K562 (cell line): ENCODE measurements around the gene GPR176. TPM values are rescaled to one million over a fixed set of nuclear protein-coding genes. Genes with fewer than 3 reads are reported as not detected.

Experiments used
- ATAC-seq: fragments of 200-7000 bp; cut with Tn5 transposase; 3 replicates; pipeline ENCODE4 v1.9.1; 2020; ENCODE audit warnings: moderate library complexity
- BruUV-seq: library from RNA; stranded (reverse); fragments of 400-500 nt; replicated peaks from 2 replicates; lab custom pipeline; 2021; lab: Mats Ljungman, UMichigan
- CTCF ChIA-PET: fragments of 300-600 bp; formaldehyde crosslinking; extraction: SDS; loops from one replicate; lab custom pipeline; 2021; ENCODE audit warnings: low intra/inter-chr PET ratio; lab: Yijun Ruan, JAX
- POLR2A ChIA-PET: fragments of 300-600, 350-650 bp; sonication (Branson Sonifier 250); formaldehyde crosslinking; extraction: SDS; loops from one replicate; lab custom pipeline; 2021; ENCODE audit warnings: antibody characterized with exemption, inconsistent platforms; lab: Yijun Ruan, JAX
- DNase-seq, 4 experiments: peaks; one replicate each; pipeline versions ENCODE4 v3.0.0 to v3.0.0-alpha.2; 2011 to 2018; ENCODE audit warnings: low spot score in 3 of 4, mixed read lengths in 3 of 4; ENCODE audit errors: extremely low read depth in 1 of 4
- FAIRE-seq: peaks from 2 replicates; lab custom pipeline; 2011; peaks lifted over from hg19 to GRCh38; lab: Jason Lieb, UNC
- H2AFZ ChIP-seq: 2 replicates; pipeline ENCODE4 v1.6.0; 2011; ENCODE audit warnings: low read depth, low read length, control low read depth, inconsistent platforms
- H3K27ac ChIP-seq: fragments of 200-600 bp; 3 replicates; pipeline ENCODE4 v1.8.0; 2011; ENCODE audit warnings: low read depth, mild to moderate bottlenecking, control low read depth, inconsistent platforms, low read length, moderate library complexity, mixed read lengths; ENCODE audit errors: extremely low read depth
- H3K27me3 ChIP-seq, 2 experiments: fragments of 300-600 bp in 1 of 2; 2 replicates in 1 of 2; 3 replicates in 1 of 2; pipeline versions ENCODE4 v1.6.0 to v1.8.0; 2011; ENCODE audit warnings: inconsistent platforms in 2 of 2, low read length in 2 of 2, mild to moderate bottlenecking in 1 of 2, mixed read lengths in 1 of 2, moderate library complexity in 1 of 2; ENCODE audit not compliant: control insufficient read depth in 2 of 2, insufficient read depth in 2 of 2
- H3K36me3 ChIP-seq: fragments of 300-600 bp; 3 replicates; pipeline ENCODE4 v1.8.0; 2011; ENCODE audit warnings: mild to moderate bottlenecking, low read length, inconsistent platforms; ENCODE audit not compliant: control insufficient read depth, insufficient read depth
- H3K4me1 ChIP-seq, 2 experiments: fragments of 200-600 bp in 1 of 2; replicated peaks in 1 of 2; 2 replicates in 1 of 2; 3 replicates in 1 of 2; pipeline versions ENCODE4 v1.5.1 to v1.8.0; 2011; ENCODE audit warnings: inconsistent platforms in 2 of 2, low read length in 2 of 2, mild to moderate bottlenecking in 1 of 2, mixed read lengths in 1 of 2, moderate library complexity in 1 of 2; ENCODE audit not compliant: control insufficient read depth in 2 of 2, insufficient read depth in 2 of 2
- H3K4me2 ChIP-seq: 2 replicates; pipeline ENCODE4 v1.6.1; 2011; ENCODE audit warnings: low read length, control low read depth, inconsistent platforms, mixed read lengths; ENCODE audit not compliant: insufficient read depth
- H3K4me3 ChIP-seq: fragments of 200-600 bp; sonication (generic), shearing (Covaris generic); 2 replicates; pipeline ENCODE4 v1.5.1; 2016; ENCODE audit warnings: control low read depth, inconsistent platforms
- H3K79me2 ChIP-seq: fragments of 200-600 bp; 3 replicates; pipeline ENCODE4 v1.8.0; 2011; ENCODE audit warnings: low read length, inconsistent platforms; ENCODE audit not compliant: control insufficient read depth, insufficient read depth
- H3K9ac ChIP-seq, 2 experiments: 2 replicates each; pipeline versions ENCODE4 v1.6.0 to v1.6.1; 2011; ENCODE audit warnings: low read depth in 2 of 2, low read length in 2 of 2, control low read depth in 1 of 2, inconsistent platforms in 1 of 2, mild to moderate bottlenecking in 1 of 2, mixed read lengths in 1 of 2; ENCODE audit not compliant: insufficient read depth in 1 of 2
- H3K9me1 ChIP-seq: one replicate; pipeline ENCODE4 v1.6.0; 2011; ENCODE audit warnings: inconsistent platforms, mild to moderate bottlenecking, low read length, moderate library complexity; ENCODE audit not compliant: control insufficient read depth, insufficient read depth
- H3K9me3 ChIP-seq: replicated peaks from 2 replicates; pipeline ENCODE4 v1.5.1; 2011; ENCODE audit warnings: low read depth, low read length, inconsistent platforms; ENCODE audit not compliant: control insufficient read depth, insufficient read depth
- H4K20me1 ChIP-seq: replicated peaks from 2 replicates; pipeline ENCODE4 v1.6.1; 2011; ENCODE audit warnings: low read length, inconsistent platforms, mixed read lengths; ENCODE audit not compliant: control insufficient read depth, insufficient read depth
- C11orf30 ChIP-seq: fragments of 450-650 bp; IDR thresholded peaks from 2 replicates; pipeline ENCODE4 v1.6.1; 2016; ENCODE audit warnings: low read depth, mild to moderate bottlenecking
- HLTF ChIP-seq: fragments of 450-650 bp; IDR thresholded peaks from 2 replicates; pipeline ENCODE4 v1.6.1; 2016
- KDM2B ChIP-seq: fragments of 250-450 bp; sonication (Bioruptor Pico); IDR thresholded peaks from 2 replicates; pipeline ENCODE4 v1.8.0; 2021; ENCODE audit warnings: mild to moderate bottlenecking, moderate library complexity
- STAG1 ChIP-seq: sonication (generic); formaldehyde crosslinking; IDR thresholded peaks from 2 replicates; pipeline ENCODE4 v1.5.0; 2020; ENCODE audit warnings: missing genetic modification reagents, borderline replicate concordance
- WGBS: fragments of 100-300 bp; shearing (Covaris generic); methylation state at CpG from one replicate; pipeline ENCODE4 v1.1.6; 2016; ENCODE audit warnings: low coverage, mixed read lengths; ENCODE audit not compliant: insufficient coverage; ENCODE audit errors: missing lambda C conversion rate; 5-methylcytosine and 5-hydroxymethylcytosine counted together
- in situ Hi-C: fragments of 300-500 bp; cut with MboI; formaldehyde crosslinking; loops from 4 replicates; pipeline ENCODE4 v1.15.0; 2018; ENCODE audit warnings: inconsistent platforms, mixed read lengths
- intact Hi-C: fragments of 100-400 bp; cut with micrococcal nuclease; formaldehyde crosslinking; loops from 2 replicates; pipeline ENCODE4 v1.14.2; 2022
- polyA plus RNA-seq, 8 experiments: library from polyadenylated mRNA; depleted of rRNA in 4 of 8; stranded (reverse) in 5 of 8; unstranded in 3 of 8; fragments of >200 nt; fragmentation: Nextera tagmentation in 2 of 8; fragmentation: Illumina TruSeq in 1 of 8; extraction: Ambion mirVana in 2 of 8; extraction: Trizol in 1 of 8; gene quantifications; 2 replicates each; pipeline versions ENCODE4 v1.2.1 to v1.2.3, GENCODE V29; 2011 to 2014; ENCODE audit warnings: inconsistent platforms in 1 of 8, missing spikeins in 1 of 8
- total RNA-seq, 7 experiments: library from RNA; depleted of rRNA in 6 of 7; stranded (reverse); fragments of >200 nt in 6 of 7; fragmentation: Illumina TruSeq in 2 of 7; extraction: Trizol in 2 of 7; gene quantifications; 2 replicates each; pipeline versions ENCODE4 v1.2.1 to v1.2.3, GENCODE V29; 2011 to 2021; ENCODE audit warnings: low replicate concordance in 1 of 7
- TF ChIP-seq, protein P1 (sequence below): fragments of 450-650 bp; IDR thresholded peaks from 2 replicates; pipeline ENCODE4 v1.6.1; 2017; ENCODE audit warnings: antibody characterized with exemption
- TF ChIP-seq, protein P2 (sequence below), 3 experiments: IDR thresholded peaks in 2 of 3; conservative IDR thresholded peaks in 1 of 3; 2 replicates each; pipeline ENCODE4 v1.5.1; 2011 to 2012; ENCODE audit warnings: low read length in 3 of 3, mild to moderate bottlenecking in 3 of 3, control low read depth in 2 of 3, improper control_type of control experiment in 1 of 3, inconsistent platforms in 1 of 3, low read depth in 1 of 3, mixed read lengths in 1 of 3, moderate library complexity in 1 of 3; ENCODE audit not compliant: insufficient read depth in 2 of 3

The GPR176 gene
- total and polyA plus RNA-seq, 9 of the 15 experiments (the other 6 are each of a cell fraction or from before 2014, with no cell fraction given), result 0.03 to 1.2 (median 0.76) TPM

DNA sequence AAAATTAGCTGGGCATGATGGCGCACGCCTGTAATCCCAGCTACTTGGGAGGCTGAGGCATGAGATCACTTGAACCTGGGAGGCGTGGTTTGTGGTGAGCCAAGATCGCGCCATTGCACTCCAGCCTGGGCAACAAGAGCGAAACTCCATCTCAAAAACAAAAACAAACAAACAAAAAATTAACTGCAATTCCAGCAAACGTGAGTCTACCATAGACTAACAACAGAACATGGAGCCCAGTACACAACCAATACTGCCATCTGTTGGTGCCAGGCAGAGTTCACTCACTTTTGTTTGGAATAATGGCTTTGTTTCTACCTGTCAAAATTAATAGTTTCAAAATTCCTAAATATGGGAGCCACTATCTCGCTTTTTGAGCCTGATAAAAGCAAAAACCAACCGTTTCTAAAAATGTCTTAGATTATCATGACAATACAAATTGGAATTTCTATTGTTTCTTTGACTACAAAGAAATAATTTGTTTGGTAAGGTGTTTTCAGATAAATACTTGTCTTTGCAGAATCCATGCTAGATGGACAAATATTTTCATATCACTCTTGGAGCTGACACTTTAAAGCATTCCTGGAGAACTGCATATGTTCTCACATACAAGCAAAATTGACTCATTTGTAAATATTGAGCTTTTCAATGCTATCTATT is 45.0 kb downstream of the GPR176 start (continued):
- TF ChIP-seq, protein P1, sequence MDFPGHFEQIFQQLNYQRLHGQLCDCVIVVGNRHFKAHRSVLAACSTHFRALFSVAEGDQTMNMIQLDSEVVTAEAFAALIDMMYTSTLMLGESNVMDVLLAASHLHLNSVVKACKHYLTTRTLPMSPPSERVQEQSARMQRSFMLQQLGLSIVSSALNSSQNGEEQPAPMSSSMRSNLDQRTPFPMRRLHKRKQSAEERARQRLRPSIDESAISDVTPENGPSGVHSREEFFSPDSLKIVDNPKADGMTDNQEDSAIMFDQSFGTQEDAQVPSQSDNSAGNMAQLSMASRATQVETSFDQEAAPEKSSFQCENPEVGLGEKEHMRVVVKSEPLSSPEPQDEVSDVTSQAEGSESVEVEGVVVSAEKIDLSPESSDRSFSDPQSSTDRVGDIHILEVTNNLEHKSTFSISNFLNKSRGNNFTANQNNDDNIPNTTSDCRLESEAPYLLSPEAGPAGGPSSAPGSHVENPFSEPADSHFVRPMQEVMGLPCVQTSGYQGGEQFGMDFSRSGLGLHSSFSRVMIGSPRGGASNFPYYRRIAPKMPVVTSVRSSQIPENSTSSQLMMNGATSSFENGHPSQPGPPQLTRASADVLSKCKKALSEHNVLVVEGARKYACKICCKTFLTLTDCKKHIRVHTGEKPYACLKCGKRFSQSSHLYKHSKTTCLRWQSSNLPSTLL, result no peak
- TF ChIP-seq C11orf30 (no peak), STAG1 (CRISPR knock-in tag) (no peak)
- TF ChIP-seq, protein P2, sequence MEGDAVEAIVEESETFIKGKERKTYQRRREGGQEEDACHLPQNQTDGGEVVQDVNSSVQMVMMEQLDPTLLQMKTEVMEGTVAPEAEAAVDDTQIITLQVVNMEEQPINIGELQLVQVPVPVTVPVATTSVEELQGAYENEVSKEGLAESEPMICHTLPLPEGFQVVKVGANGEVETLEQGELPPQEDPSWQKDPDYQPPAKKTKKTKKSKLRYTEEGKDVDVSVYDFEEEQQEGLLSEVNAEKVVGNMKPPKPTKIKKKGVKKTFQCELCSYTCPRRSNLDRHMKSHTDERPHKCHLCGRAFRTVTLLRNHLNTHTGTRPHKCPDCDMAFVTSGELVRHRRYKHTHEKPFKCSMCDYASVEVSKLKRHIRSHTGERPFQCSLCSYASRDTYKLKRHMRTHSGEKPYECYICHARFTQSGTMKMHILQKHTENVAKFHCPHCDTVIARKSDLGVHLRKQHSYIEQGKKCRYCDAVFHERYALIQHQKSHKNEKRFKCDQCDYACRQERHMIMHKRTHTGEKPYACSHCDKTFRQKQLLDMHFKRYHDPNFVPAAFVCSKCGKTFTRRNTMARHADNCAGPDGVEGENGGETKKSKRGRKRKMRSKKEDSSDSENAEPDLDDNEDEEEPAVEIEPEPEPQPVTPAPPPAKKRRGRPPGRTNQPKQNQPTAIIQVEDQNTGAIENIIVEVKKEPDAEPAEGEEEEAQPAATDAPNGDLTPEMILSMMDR (IDR thresholded peaks at IDR 0.05 in 2 of 3, conservative IDR thresholded peaks at IDR 0.05 in 1 of 3; ENCODE audit: insufficient read depth in 2 of 3, low read depth in 1 of 3, low read length in 3 of 3), result peak; percentile 57 to 71 (median 59)

DNA sequence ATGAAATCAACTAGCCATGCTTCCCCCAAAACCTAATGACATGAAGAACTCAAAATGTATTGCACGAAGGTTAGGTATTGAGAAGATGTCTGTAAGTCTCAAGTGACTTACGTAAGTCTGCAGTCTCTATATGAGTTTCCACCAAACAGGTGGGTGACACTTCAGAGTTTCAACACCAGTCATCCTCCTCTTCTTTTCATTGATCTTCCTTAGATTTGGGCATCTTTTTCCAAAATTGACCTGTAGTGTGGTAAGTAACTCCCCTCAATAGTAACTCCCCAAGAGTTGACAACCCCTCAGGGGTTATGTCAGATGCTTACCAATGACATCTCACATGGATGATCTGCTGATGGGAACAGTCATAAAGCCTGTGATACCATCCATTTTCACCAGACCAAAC is 46.1 kb downstream of the GPR176 start:
- no peak for DNase-seq
- H3K4me3 ChIP-seq, result no peak overlapping the region
- POLR2A ChIA-PET, result no interaction called here
- TF ChIP-seq HLTF (no peak), KDM2B (CRISPR knock-in tag) (no peak)
- H3K4me1 ChIP-seq, result peaks cover 3 to 7% of the 10 kb centered on the region in 2 experiments; a peak in 1 of 5 replicates
- H3K27me3 ChIP-seq, result no peaks in the 10 kb centered on the region
- no peak overlapping the region for H2AFZ ChIP-seq
- no peaks in the 10 kb centered on the region for H3K36me3 ChIP-seq
- H3K27ac ChIP-seq, result no peak overlapping the region
- no TSS peak for BruUV-seq
- WGBS, result 32% methylated on average over 2 of the region's 2 CpGs
- H3K4me2 ChIP-seq, result no peak overlapping the region
- CTCF ChIA-PET, result interaction anchor here (0.6 to 1.4 kb wide), 3 partner anchors 87 to 187 kb away, joined by 3 to 7 read pairs (median 6); no protein-coding TSS in a partner anchor
- no peaks in the 10 kb centered on the region for H4K20me1 ChIP-seq
- H3K9ac ChIP-seq, result no peak overlapping the region
- intact Hi-C loops, result no loop called here
- ATAC-seq, result no peak
- in situ Hi-C loops, result no loop called here
- H3K79me2 ChIP-seq, result no peaks in the 10 kb centered on the region
- no peaks in the 10 kb centered on the region for H3K9me1 ChIP-seq
- no peaks in the 10 kb centered on the region for H3K9me3 ChIP-seq
- no peak for FAIRE-seq
